NCI-H187 treated with DMSO at 0.1 percent for 48 hours (cell line): ENCODE measurements around the gene TNPO3.

Experiments
- DNase-seq: peaks from one replicate; lab custom pipeline; 2025; lab: John Stamatoyannopoulos, UW

TNPO3 gene

DNA sequence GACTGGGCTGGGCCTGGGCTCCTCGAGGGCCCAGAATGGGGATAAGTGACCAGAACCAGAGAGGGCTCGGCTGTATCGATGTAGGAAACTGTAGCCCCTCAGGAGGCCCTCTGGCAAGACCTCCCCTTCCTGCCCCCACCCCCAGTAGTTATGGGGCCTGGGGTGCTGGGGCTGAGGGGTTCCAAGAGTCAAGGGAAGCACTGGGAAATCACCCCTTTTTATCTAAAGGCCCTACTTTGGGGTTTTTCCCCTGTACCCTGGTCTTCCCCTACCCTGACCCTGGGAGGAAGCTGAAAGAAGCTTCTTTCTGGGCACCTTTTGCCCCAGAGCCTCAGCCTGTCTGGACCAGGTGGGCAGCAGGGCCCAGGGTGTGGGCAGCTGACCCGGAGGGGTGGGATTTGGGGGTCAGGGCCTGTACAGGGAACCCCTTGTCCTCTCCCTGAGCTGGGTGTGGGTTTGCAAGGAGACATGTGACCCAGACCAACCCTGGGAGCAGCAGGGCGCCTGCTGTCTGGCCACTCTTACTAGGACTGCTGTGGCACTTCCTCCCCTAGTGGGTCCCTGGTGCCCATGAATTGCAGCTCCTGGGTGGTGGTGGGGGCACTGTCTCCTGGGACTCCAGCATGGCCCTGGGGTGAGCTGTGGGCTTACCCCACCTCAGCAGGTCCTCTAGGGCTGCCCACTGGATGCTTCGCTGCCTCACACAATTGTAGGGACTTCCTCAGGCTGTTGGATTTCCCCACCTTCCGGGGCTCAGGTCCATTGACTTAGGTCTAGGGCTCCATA is 115.6 kb downstream of the TNPO3 start:
- DNase-seq = no peak

DNA sequence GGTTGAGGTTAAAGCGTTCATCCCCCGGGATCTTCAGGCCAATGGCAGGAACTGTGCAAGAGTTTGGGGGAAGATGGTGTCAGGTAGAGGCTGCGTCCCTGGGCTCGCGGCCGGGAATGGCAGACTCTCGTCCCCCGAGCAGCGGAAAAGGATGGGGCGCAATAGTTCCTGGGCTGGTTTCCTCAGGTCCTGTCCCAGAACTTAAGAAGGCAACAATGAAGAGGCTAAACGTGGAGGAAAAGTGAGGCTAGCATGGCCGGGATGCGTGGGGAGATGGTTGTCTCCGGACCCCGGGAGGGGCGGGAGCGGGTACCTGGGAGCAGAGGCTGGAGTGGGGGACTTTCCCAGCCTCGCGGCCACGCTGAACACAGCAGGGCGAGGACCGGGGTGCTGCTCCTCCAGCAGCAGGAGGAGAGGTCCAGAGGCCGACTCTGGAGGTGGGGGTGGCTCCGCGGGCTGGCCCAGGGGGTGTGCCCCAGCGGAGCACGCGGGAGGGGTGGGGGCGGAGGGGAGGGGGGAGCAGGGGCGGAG is 116.3 kb downstream of the TNPO3 start:
- no peak for DNase-seq

DNA sequence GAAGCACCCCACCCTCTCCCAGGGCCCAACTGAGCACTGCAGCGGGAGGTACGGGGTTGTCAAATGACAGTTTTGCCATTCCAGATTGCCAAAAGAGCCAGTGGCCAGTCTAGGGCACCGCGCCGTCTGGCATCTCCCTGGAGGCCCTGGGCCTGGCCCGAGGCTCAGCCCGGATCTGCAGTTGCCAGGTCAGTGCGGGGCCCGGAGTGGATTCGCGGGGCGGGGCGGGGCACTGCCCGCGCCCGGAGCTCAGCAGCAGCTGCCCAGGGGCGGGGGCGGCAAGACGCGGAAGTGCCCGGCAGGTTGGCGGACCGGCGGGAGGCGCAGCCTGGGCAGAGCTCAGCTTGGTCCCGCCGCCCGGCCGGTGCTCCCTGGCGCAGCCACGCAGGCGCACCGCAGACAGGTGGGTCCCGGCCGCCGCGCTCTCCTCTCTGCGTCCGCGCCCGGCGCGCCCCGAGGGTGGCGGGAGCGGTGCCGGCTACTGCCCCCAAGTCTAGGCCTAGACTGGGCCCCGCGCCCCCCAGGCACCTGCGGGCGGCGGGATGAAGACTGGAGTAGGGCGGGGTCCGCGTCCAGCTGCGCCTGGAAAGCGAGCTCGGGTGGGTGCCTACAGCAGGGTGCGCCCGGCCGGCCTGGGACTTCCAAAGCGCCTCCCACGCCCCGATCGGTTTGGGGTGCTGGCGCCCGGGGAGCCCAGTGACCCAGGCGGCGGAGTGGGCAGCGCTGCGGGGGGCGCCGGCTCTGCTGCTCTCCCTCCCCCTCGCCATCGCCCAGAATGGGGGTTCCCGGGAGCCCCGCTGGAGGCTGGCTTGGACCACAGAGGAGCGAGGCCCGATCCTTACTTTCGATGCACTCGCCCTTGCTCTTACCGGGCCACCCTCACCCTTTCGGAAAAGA is 117.0 kb downstream of the TNPO3 start, which contains the start of gene IRF5:
IRF5 (plus strand) TSS at position 281 of the 897 bp plus-strand sequence. CDS start 4,155 bp downstream, outside the sequence.
- no peak for DNase-seq

DNA sequence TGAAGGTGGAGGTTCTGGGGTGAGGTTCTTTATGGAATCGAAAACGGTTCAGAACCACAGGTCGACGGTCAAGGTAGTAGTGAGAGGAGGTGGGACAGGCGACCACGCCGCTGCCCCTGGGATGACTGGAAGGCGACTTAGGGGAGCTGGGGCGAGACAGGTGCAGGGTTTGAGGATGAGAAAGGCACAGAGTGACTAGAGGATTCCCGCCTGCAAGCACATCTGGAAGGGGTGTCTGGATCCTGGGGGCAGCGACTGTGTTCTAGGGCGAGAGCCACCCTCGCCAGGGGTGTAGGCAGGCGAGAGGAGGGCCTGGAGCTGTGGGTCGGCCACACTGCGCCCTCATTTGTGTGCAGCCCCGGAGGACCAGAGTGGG is 117.7 kb downstream of the TNPO3 start:
- DNase-seq = no peak

DNA sequence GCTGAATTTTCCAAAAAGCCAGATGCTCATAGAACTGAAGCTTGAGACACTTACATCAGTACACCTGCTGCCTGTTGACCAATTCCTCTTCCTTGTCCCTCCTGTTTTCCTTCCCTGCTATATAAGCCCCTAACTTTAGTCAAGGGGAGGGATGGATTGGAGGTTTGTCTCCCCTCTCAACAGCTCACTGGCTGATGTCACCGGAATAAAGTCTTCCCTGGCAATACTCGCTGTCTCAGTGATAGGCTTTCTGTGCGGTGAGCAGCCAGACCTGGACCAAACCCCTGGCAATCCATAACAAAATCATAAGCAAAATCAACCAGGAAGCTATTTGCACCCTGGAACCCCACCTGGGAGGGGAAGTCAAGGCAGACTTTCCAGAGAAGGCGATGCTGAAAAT is 118.1 kb downstream of the TNPO3 start:
- DNase-seq = no peak

DNA sequence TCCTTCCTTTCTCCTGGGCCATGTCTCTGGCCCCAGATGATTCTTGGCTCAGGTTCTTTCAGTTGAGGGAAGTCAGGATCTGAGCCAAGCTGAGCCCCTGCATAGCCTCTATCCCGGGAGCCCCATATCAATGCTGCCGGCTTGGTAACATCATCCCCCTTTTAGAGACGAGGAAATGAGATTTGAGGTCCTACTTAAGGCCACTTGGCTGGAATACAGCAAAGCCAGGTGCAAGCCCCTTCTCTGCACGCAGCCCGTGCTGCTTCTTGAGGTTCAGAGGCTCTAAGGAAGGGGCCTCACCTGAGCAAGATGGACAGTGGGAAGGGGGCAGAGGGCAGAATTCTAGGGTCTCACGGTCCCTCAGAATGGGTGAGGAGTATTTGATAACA is 119.6 kb downstream of the TNPO3 start:
- no peak for DNase-seq

DNA sequence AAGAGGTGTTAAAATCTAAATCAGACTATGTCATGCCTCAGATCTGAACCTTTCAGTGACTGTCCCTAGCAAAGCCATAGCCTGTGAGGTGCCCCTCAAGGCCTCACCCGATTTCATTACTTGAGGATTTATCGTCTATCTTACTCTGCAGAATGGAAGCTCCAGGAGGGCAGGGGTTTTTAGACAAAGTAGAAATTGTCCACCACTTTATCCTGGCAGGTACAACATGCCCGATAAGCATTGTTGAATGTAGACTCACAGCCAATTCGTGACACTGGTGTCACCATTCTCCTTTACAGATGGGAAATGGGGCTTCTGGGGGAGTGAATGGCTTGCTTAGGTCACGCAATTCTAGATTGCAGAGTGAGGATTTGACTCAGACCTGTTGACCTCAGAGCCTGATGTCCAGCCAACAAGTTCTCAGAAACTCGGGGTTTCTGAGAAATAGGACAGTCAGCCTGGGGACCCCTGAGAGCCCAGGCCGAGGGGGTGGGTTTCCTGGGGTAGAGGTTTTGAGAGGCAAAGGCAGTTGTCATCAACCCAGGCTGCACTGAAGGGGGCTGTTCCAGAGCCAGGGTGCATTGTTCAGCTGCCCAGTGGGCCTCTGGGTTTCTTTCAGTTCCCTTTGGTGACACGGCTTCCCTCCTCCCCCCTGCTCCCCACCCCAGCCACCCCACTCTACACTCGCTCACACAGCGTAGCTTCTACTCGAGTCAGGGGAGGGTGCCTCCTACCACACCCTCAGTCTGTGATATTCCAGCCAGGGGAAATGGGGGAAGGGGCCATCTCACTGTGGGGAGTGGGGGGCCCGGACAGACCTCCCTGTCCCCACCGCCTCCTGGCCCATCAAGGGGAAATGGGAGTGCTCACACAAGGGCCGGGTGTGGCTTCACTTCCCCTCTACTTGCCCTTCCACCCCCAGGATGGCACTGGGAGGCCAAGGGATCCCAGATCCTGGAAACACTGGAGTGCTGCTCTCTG is 120.3 kb downstream of the TNPO3 start:
- no peak for DNase-seq

DNA sequence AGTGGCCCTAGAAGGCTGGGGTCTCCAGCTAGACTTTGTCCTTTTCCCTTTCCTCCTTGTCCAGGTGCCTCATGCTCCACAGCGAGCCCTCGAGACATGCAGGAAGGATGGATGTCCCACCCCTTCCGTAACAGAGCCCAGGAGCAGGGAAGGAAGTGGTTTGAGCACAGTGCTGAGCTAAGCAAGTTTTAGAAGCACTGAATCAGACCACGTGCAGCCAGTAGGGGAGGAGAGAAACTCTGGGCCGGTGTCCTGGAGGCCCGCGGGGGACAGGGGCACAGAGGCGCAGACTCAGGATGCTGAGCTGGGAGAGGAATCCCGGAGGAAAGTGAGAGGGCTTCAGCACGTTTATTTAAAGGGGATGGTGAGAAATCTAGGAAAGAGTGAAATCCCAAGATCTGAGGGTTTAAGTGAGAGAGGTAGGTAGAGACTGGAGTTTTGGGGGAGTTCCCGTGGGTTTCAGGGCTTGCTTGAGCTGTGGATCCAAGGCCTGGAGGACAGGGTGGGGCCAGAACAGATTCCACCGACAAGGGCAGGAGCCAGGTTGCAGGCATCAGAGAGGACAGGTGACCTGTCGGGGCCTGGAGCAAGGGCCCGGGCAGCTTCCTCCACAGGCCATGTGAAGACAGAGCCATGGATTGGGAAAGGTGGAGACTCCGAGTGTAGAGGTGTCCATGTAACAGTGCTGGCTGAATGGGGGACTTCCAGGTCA is 121.6 kb downstream of the TNPO3 start:
- no peak for DNase-seq

DNA sequence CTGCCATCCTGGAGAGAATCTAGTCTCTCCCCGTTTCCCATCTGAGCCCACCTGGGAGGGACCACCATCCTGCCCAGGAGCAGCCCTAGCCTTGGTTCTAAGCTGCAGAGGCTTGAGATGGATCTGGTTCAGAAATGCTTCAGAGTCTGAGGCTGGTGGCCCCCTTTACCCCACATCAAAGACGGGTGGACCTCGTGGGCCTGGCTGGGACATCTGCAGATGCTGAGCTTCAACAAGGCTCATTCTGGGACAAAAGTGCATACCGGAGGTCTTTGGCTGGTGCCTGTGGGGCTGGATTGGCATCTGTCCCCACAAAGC is 122.1 kb downstream of the TNPO3 start:
- no peak for DNase-seq

DNA sequence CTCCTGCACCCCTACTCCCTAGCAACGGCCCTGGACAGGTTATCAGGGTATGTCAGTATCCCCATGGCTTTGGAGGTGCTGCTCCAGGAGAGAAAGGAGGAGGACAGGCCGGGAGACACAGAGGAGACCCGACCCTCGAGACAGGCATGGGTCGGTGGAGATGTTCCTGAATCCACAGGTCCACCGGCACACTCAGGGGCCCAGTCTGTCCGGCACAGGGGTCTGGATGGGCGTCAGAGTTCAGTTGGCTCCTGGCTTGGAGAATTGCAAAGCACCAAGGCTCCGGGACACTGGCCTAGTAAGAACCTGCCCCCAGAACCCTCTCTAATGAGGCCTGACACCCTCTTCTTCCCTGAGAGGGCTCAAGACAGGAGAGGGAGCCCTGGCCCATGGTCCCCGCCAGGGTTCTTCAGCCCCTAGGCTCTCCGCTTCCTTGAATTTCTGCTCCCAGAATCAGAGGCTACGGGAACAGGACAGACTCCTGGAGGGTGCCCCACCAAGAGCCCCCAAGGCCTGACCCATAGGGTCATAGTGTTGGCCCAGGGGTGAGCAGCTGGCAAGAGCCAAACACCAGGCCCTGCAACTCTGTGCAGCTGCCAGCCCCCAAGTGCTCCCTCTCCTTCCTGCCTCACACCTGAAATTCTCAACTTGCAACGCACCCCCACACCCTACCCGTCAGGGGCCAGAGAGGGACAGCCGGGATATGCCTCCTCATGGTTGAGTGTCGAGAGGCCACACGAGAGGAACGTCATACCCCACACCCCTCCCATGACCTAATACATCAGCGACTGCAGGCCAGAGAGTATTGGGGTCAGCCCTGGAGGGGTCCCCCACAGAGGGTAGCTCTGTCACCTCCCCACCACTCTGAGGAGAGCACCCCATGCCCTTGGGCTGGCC is 122.7 kb downstream of the TNPO3 start:
- DNase-seq = no peak

DNA sequence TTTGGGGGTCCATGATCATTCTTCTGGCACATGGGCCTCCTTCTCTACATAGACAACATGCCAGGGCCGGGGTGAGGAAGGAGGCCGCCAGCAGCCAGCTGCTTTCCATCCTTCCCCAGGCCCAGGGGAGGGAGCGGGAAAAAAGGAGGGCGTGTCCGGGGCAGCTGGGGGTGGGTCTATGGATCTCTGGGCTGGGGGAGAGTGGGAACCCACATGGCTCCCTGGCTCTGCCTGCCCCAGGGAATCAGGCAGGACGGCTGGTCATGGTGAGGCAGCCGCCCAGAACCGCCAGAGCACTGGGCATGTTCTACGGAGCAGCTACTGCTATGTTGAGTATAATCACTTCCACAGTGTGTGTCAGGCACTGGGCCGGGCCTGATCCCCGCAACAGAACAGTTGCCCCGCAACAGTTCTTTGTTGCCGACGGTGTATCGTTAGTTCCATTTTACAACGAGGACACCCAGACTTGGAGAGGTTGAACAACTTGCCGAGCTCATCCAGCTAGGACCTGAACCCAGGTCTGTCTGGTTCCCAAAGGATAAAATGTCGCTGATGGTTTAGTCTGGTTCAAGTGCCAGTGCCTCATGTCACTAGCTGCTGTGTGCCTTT is 123.6 kb downstream of the TNPO3 start:
- DNase-seq = no peak

DNA sequence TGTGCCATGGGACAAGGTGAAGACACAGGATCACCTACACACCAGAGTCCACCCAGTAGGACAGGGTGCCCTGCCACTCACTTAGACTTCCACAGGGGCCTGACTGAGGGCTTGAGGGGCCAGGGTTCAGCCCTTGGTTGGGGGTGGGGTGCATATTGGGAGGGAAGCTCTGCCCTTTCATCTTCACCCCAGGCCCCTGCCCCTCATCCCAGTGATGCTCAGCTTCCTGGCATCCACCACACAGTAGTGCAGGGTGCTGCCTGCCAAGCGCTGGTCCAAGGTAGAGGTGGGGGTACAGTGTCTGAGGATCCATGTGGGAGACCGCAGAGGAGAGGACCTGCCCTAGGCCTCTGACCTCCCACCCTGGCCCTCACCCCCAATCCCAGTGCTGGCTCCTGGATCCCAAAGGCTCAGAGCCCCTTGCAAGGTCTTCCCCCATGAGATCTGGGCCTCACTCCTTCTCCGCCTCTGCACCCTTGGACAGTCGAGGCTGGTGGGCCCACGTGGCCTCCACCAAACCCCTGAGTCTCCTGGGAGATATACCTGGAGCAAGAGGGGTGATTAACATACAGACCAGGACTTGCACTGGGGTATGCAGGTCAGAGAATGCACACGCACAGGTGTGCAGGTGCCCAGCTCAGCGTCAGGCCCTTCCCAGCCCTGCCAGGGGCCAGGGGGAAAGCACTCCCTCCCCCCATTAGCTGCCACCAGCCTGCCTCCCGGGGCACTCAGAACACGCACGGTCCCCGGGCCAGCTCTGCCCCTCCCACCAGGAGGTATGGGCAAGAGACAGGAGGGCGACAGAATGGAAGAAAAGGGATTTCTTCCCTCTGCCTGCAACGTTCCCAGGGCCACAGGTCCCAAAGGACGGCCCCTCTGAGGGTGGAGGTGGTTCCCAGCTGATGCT is 125.8 kb downstream of the TNPO3 start:
- DNase-seq = no peak

DNA sequence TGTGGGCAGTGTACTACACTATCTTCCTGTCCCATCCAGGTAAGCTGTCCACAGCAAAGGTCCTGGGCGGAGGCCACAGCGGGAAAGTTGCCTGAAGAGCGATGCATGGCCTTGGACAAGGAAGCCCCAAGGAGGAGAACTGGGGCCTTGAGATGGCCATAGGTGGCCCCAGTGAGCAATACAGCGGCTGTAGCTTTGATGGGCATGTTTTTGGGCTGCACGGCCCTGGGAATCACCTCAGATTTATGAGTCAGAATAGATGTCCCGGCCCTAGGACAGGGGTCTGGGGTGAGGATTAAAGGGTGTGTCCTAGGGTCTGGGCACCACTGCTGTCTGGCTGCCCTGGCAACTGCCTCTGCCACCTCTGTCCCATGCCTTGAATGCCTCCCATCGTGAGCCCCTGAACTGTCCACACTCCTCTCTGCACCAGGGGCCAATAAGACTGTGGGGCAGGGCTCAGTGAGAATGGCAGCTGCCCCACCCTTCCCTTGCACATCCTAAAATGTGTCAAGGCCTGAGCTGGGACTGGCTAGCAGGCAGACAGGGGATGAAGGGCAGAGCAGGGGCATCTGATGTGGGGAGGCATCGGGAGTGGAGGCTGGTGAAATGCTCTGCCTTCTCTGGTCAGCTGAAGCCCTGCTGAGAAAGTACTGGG is 126.6 kb downstream of the TNPO3 start:
- no peak for DNase-seq

DNA sequence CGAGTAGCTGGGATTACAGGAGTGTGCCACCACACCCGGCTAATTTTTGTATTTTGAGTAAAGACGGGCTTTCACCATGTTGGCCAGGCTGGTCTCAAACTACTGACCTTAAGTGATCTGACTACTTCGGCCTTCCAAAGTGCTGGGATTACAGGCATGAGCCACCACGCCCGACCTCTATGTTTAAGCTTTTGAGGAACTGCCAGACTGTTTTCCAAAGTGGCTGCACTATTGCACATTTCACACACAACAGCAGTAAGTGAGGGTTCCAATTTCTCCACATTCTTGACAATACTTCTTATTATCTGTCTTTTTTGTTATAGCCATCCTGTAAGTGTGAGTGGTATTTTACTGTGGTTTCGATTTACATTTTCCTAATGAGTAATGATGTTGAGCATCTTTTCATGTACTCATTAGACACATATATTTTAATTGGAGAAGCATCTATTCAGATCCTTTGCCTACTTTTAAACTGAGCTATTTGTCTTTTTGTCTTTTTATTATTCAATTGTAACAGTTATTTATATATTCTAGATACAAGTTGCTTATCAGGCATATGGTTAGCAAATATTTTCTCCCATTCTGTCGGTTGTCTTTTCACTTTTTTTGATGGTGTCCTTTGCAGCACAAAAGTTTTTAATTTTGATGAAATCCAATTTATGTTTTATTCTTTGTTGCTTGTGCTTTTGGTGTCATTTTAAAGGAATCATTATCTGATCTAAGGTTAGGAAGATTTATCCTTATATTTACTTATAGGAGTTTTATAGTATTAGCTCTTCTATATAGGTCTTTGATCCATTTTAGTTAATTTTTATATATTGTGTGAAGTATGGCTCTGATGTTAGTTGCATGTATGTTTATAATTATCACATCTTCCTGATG is 130.0 kb downstream of the TNPO3 start:
- no peak for DNase-seq

DNA sequence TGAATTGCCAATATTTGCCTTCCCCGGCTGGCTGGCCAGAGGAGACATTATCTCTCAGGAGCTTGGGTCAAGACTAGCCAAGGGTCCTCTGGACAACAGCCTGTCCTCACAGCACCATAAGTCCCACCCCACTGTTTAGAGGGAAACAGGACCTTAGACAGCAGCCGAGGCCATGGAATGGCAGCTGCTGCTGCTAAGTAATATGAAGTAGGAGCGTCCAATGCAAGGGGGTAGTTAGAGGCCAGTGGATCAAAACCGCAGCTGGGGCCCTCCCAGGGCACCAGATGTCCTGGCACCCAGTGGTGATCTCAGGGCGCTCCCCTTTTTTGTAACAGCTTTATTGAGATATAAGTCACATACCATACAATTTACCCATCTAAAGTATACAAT is 131.5 kb downstream of the TNPO3 start:
- no peak for DNase-seq

DNA sequence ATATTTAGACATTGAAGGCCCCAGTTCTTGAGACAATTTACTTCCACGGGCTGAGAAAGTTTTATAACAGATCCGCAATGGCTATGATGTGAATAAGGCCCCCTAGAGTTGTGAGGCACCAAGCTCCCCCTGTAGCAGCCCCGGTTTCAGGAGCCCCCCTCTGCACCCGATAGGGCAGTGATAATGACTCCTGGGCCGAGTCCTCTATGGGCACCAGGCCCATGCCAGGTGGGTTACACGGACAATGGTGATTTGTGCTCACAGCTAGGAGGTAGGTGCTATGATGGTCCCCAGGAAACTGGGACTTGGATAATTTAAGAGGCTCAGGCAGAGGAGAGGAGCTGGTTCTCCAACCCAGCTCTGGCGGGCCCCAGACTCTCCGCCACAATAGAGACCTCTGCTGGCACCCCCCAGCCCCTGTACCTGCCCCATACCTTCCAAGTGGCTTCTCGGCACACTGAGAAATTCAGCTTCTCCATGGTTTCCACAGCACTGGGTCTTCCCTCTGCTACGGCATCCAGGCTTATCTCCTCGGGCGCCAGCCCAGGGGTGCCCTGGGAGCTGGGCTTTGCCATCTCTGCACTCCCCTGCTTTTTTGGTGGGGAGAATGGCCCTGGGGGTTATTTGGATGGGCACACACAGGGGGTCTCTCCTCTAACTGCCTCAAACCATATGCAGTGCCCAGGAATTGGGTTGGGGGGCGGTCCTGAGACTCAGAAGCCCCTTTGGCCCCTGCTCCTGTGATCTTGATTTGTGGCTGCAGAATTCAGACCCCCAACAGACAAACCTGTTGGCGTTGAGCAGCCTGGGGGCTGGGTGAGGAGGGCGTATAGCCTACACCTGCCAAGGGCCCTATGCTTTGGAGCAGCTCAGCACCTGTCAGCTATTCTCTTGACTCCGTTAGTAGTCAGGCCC is 132.2 kb downstream of the TNPO3 start:
- DNase-seq = no peak
